GM12878 (cell line): Measurements from ENCODE around the gene PTPN22. TPM values are rescaled to one million over a fixed set of nuclear protein-coding genes. Genes with fewer than 3 reads are reported as not detected.

ENCODE experiments used
- ATAC-seq: fragments of 200-7000 bp; cut with Tn5 transposase; 3 replicates; pipeline ENCODE4 v1.9.1; 2020; ENCODE audit warnings: mild to moderate bottlenecking, moderate library complexity
- BruUV-seq: library from RNA; stranded (reverse); fragments of 400-500 nt; replicated peaks from 2 replicates; lab custom pipeline; 2021; lab: Mats Ljungman, UMichigan
- CTCF ChIA-PET: fragments of 300-600 bp; sonication (Branson Sonifier 250); formaldehyde crosslinking; extraction: SDS; loops from one replicate; lab custom pipeline; 2021; ENCODE audit warnings: inconsistent platforms; lab: Yijun Ruan, JAX
- POLR2A ChIA-PET: fragments of 350-600 bp; formaldehyde crosslinking; extraction: SDS; loops from one replicate; lab custom pipeline; 2021; ENCODE audit warnings: inconsistent platforms; lab: Charles Lee
- RAD21 ChIA-PET: fragments of 300-600 bp; sonication (Branson Sonifier 250); formaldehyde crosslinking; loops from one replicate; lab custom pipeline; 2023; ENCODE audit warnings: antibody characterized with exemption; ENCODE audit not compliant: unreplicated experiment; lab: Charles Lee
- SMC1A ChIA-PET: fragments of 300-600 bp; sonication (Branson Sonifier 250); formaldehyde crosslinking; loops from one replicate; lab custom pipeline; 2023; ENCODE audit not compliant: unreplicated experiment, uncharacterized antibody; lab: Charles Lee
- DNase-seq: peaks from one replicate; pipeline ENCODE4 v3.0.0-alpha.2; 2011; ENCODE audit warnings: low read depth, low spot score
- FAIRE-seq: peaks from 3 replicates; lab custom pipeline; 2011; peaks lifted over from hg19 to GRCh38; lab: Jason Lieb, UNC
- H2AFZ ChIP-seq: 2 replicates; pipeline ENCODE4 v1.6.0; 2011; ENCODE audit warnings: low read depth, low read length, control low read depth; ENCODE audit not compliant: control insufficient read depth
- H3K27ac ChIP-seq: 2 replicates; pipeline ENCODE4 v1.5.1; 2011; ENCODE audit warnings: control low read depth; ENCODE audit not compliant: control insufficient read depth, insufficient read depth
- H3K27me3 ChIP-seq, 2 experiments: replicated peaks in 1 of 2; 2 replicates each; pipeline versions ENCODE4 v1.6.0 to v1.6.1; 2011; ENCODE audit warnings: low read length in 1 of 2; ENCODE audit not compliant: control insufficient read depth in 2 of 2, insufficient read depth in 2 of 2
- H3K36me3 ChIP-seq, 2 experiments: 2 replicates each; pipeline ENCODE4 v1.5.1; 2011; ENCODE audit warnings: low read length in 1 of 2; ENCODE audit not compliant: control insufficient read depth in 2 of 2, insufficient read depth in 2 of 2
- H3K4me1 ChIP-seq: 2 replicates; pipeline ENCODE4 v1.6.1; 2011; ENCODE audit warnings: mild to moderate bottlenecking, low read length, moderate library complexity, mixed read lengths; ENCODE audit not compliant: control insufficient read depth, insufficient read depth
- H3K4me2 ChIP-seq: 2 replicates; pipeline ENCODE4 v1.6.0; 2011; ENCODE audit warnings: control low read depth; ENCODE audit not compliant: control insufficient read depth, insufficient read depth
- H3K4me3 ChIP-seq: fragments of 200-600 bp; sonication (generic); 2 replicates; pipeline ENCODE4 v1.5.1; 2016
- H3K79me2 ChIP-seq: 2 replicates; pipeline ENCODE4 v1.6.0; 2011; ENCODE audit warnings: low read length; ENCODE audit not compliant: control insufficient read depth, insufficient read depth
- H3K9ac ChIP-seq: 2 replicates; pipeline ENCODE4 v1.8.0; 2011; ENCODE audit warnings: low read length, control low read depth, mixed read lengths; ENCODE audit not compliant: control insufficient read depth, insufficient read depth
- H3K9me3 ChIP-seq: replicated peaks from 3 replicates; pipeline ENCODE4 v1.5.1; 2011; ENCODE audit warnings: mild to moderate bottlenecking, low read length; ENCODE audit not compliant: control insufficient read depth, insufficient read depth
- H4K20me1 ChIP-seq: 2 replicates; pipeline ENCODE4 v1.6.0; 2011; ENCODE audit not compliant: control insufficient read depth, insufficient read depth
- FOS ChIP-seq: IDR thresholded peaks from 3 replicates; pipeline ENCODE4 v1.6.1; 2011; ENCODE audit warnings: borderline replicate concordance; ENCODE audit not compliant: insufficient read length; ENCODE audit errors: extremely low read depth
- REST ChIP-seq: IDR thresholded peaks from 2 replicates; pipeline ENCODE4 v1.6.1; 2012; ENCODE audit warnings: mild to moderate bottlenecking, low read depth, low read length
- RUNX3 ChIP-seq: IDR thresholded peaks from 2 replicates; pipeline ENCODE4 v1.6.1; 2012; ENCODE audit warnings: low read length, inconsistent platforms
- WGBS: methylation state at CpG from one replicate; pipeline ENCODE4 v1.1.6; 2016; ENCODE audit warnings: low lambda C conversion rate; ENCODE audit not compliant: insufficient replicate concordance, insufficient coverage; ENCODE audit errors: missing lambda C conversion rate; 5-methylcytosine and 5-hydroxymethylcytosine counted together
- in situ Hi-C: fragments of 300-500 bp; cut with MboI; formaldehyde crosslinking; loops from 9 replicates; pipeline ENCODE4 v1.14.3; 2018; ENCODE audit warnings: mixed read lengths
- intact Hi-C: fragments of 100-400 bp; cut with micrococcal nuclease; formaldehyde crosslinking; loops from one replicate; pipeline ENCODE4 v1.14.2; 2022; ENCODE audit not compliant: unreplicated experiment
- polyA plus RNA-seq, 11 experiments: library from polyadenylated mRNA; depleted of rRNA in 4 of 11; unstranded in 6 of 11; stranded (reverse) in 5 of 11; fragments of >200 nt; fragmentation: Nextera tagmentation in 4 of 11; fragmentation: Illumina TruSeq in 1 of 11; extraction: Ambion mirVana in 4 of 11; extraction: Trizol in 1 of 11; gene quantifications; 1 replicate in 1 of 11; 2 replicates in 10 of 11; pipeline versions ENCODE4 v1.2.1 to v1.2.3, GENCODE V29; 2011 to 2016; ENCODE audit warnings: inconsistent platforms in 2 of 11, missing spikeins in 2 of 11, low read depth in 1 of 11
- total RNA-seq, 4 experiments: library from RNA; depleted of rRNA in 3 of 4; stranded (reverse); fragments of >200 nt in 3 of 4; fragmentation: Illumina TruSeq in 1 of 4; extraction: Trizol in 1 of 4; gene quantifications; 2 replicates each; pipeline versions ENCODE4 v1.2.1 to v1.2.3, GENCODE V29; 2013 to 2021

PTPN22 gene
- total and polyA plus RNA-seq, 10 of the 15 experiments (the other 5 are each of a cell fraction or from before 2014, with no cell fraction given) = 22.8 to 65.1 (median 44.9) TPM

GRCh38 chr1:113870778-113871177 is 734 bp downstream of the PTPN22 start:
- no peak overlapping the region; the same call in 1 of the 2 replicates for H2AFZ ChIP-seq
- no TSS peak for BruUV-seq
- intact Hi-C loops = loop anchor here (1.0 kb wide), 1 partner anchor 11 kb away; no protein-coding TSS in a partner anchor
- ChIA-PET CTCF (interaction anchor here (0.5 to 5.9 kb wide), 8 partner anchors 7 to 147 kb away, joined by 3 to 79 read pairs (median 12); partner anchors contain the start of genes AP4B1 and DCLRE1B), POLR2A (interaction anchor here (1.0 to 6.5 kb wide), 6 partner anchors 9 to 59 kb away, joined by 3 to 56 read pairs (median 30); partner anchors contain the start of genes AP4B1, DCLRE1B and HIPK1), RAD21 (interaction anchor here (0.9 to 6.5 kb wide), 11 partner anchors 8 to 59 kb away, joined by 3 to 102 read pairs (median 9); partner anchors contain the start of genes AP4B1, DCLRE1B and RSBN1), SMC1A (interaction anchor here (0.9 to 17.4 kb wide), 13 partner anchors 10 to 798 kb away, joined by 3 to 396 read pairs (median 10); partner anchors contain the start of genes AP4B1, BCL2L15, HIPK1 and PHTF1)
- DNase-seq = no peak
- H3K9me3 ChIP-seq = no peaks in the 10 kb centered on the region
- H3K27ac ChIP-seq = peak overlapping the region; percentile 79
- H3K9ac ChIP-seq = peak overlapping the region; percentile 86
- ATAC-seq = no peak
- peaks cover 44% of the 10 kb centered on the region for H3K4me1 ChIP-seq
- no peak for TF ChIP-seq FOS
- TF ChIP-seq RUNX3 = 0 out of 2 replicates have a peak, but pooled peaks have one; percentile 12
- TF ChIP-seq REST = no peak
- no peaks in the 10 kb centered on the region for H3K27me3 ChIP-seq
- peaks cover 55% of the 10 kb centered on the region for H3K79me2 ChIP-seq
- 0% methylated on average over 3 of the region's 3 CpGs for WGBS
- H4K20me1 ChIP-seq = no peaks in the 10 kb centered on the region
- no peak for FAIRE-seq
- in situ Hi-C loops = no loop called here
- H3K4me3 ChIP-seq = peak overlapping the region; percentile 89
- H3K36me3 ChIP-seq = peaks cover 0 to 6% of the 10 kb centered on the region in 2 experiments; a peak in 2 of 4 replicates
- H3K4me2 ChIP-seq = peak overlapping the region; percentile 60
